Cardiac fibroblast (primary cell): Measurements from ENCODE around the gene PKMYT1.

Source experiments
- DNase-seq, 2 donors: peaks; one replicate each; pipeline versions ENCODE4 v3.0.0 to v3.0.0-alpha.2; 2010; ENCODE audit warnings: low read depth in 2 of 2
- H3K4me3 ChIP-seq, 2 donors: replicated peaks in 1 of 2; 1 replicate in 1 of 2; 2 replicates in 1 of 2; pipeline ENCODE4 v1.5.1; 2011; ENCODE audit warnings: low read depth in 2 of 2, low read length in 2 of 2, mild to moderate bottlenecking in 2 of 2, moderate library complexity in 1 of 2
- CTCF ChIP-seq: IDR thresholded peaks from one replicate; pipeline ENCODE4 v1.5.1; 2011; ENCODE audit warnings: low read depth, mild to moderate bottlenecking, low read length, inconsistent platforms

PKMYT1 gene

GRCh38 chr16:2956579-2956956 is 23.7 kb downstream of the PKMYT1 start:
- no peak for DNase-seq
- H3K4me3 ChIP-seq, result no peak overlapping the region
- no peak for TF ChIP-seq CTCF

DNA sequence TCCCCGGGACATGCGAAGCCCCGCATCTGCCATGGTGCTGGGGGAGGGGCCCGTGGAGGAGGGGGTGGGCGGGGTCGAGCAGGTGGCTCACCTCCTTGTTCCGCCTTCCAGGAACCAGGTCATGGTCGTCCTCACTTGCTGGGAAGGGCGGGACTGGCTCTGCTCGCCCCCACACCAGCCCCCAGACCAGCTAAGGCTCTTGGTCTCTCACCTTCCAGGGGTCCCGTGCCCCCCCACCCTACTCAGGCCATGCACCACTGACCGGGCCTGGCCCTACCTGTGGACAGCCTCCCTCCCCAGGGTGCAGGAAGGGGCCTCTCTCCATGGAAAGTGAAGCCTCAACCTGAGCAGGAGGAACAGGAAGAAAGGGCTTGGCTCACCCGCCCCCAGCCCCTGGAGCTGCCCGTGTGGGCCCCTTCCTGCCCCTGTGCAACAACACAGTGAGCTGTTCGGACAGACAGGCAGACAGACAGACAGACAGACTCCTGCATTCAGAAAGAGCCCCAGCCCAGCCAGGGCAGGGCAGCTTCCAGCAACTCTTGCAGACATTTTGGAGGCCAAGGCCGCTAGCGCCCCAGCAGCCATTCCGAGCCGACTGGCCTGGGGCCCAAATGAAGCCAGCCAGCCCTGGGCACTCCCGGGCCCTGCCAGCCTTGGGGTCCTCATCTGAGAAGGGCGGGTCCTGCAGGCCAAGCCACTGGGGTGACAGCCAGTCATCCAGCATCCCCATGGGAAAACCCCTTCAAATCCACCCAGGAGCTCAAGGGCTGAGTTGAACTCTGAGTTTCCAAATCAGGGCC is 24.3 kb downstream of the PKMYT1 start:
- TF ChIP-seq CTCF, result no peak
- H3K4me3 ChIP-seq, result no peak overlapping the region
- DNase-seq, result no peak

DNA sequence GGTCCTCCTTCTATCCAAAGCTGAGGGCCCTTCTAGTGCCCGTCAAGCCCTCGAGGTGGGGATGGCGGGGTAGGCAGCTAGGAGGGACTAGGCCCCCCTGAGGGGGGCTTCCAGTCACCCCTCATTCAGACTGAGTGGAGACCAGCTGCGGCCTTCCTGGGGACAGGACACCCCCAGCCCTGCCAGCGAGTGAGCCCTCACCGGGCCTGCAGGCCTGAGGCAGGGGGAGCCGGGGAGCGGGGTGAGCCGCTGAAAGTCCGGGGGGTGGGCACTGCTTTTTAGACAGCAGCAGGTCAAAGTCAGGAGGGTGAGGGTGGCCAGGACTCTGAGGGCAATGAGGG is 24.8 kb downstream of the PKMYT1 start:
- no peak for DNase-seq
- no peak overlapping the region for H3K4me3 ChIP-seq
- TF ChIP-seq CTCF, result no peak

DNA sequence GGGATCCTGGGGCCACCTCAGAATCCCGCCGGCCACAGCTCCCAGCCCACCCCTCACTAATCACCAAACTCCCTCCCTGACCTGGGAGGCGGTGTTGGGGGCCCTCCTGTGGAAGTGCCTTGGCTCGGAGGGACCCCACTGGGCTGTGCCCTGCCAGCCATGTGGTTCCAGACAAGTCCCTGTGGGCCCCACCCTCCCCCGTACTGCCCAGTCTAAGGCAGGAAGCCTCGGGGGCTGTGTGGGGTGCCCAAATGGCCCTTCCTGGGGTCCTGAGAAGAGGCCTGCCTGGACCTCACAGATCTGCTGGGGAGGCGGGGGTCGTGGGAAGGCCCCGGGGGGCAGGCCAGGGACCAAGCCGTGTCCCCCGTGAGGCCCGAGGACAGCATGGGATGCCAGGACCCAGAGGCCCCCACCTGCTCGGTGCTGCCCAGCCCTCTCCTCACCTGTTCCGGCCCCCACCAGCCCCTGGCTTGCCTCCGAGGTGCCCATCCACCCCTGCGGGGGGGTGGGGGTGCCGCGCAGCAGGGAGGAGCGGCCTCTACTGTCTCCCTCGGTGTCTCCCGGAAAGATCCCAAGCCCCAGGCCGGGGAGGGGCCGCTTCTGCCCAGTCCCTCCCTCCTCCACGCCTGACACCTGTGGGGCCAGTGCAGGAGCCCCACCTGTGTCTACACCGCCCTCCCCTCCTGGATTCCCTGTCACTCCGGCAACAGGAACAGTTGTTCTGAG is 25.4 kb downstream of the PKMYT1 start:
- no peak for TF ChIP-seq CTCF
- DNase-seq, result no peak

DNA sequence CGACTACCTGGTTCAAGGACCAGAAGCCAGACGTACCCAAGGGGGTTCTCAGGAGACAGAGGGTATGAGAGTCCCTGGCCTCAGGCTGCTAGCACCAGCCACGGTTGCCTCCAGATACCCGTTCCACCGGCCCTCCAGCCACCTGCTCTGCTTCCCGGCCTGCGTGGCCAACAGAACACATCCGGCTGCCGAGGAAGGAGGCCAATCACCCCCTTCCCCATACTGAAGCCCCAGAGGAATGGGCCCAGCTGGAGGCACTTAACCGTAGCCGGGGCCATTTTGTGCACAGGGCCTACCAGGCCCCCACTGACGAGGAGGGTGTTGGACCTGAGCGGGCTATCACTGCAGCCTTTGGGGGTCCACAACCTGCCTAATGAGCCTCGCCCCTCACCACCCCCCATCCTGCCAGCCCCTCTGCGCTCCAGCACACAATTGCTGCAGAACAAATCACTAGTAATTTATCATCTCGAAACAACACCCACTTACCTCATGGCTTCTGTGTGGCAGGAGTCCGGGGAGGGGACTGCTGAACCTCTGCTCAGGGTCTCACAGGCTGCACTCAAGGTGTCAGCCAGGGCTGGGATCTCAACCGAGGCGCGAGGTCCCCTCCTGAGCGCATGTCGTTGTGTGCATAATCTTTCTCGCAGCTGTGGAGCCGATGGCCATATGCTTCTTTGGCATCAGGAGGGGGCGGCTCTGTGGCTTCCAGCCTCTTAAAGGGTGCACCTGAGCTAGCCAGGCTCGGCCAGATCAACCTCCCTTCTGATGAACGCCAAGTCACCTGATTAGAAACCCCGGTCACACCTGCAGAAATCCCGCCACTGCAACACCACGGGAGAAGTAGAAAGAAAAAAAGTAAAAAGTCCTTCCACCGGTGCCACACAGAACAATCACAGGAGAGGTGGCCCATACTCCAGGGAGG is 26.3 kb downstream of the PKMYT1 start:
- DNase-seq, result no peak
- TF ChIP-seq CTCF, result no peak
- no peak overlapping the region for H3K4me3 ChIP-seq

More for the DNA sequence above, 25.4 kb downstream of the PKMYT1 start:
- H3K4me3 ChIP-seq, result no peak overlapping the region

- no peak for DNase-seq
- no peak for TF ChIP-seq CTCF
- H3K4me3 ChIP-seq, result no peak overlapping the region
Observed at GRCh38 chr16:2952679-2953078, 27.6 kb downstream of the PKMYT1 start.
